Stimulated activated naive CD4-positive, alpha-beta T cell (primary cell): ENCODE measurements around the gene KIAA1614.

Experiments used
- DNase-seq, 6 experiments: peaks; one replicate each; lab custom pipeline; 2025; lab: John Stamatoyannopoulos, UW

The KIAA1614 gene

DNA sequence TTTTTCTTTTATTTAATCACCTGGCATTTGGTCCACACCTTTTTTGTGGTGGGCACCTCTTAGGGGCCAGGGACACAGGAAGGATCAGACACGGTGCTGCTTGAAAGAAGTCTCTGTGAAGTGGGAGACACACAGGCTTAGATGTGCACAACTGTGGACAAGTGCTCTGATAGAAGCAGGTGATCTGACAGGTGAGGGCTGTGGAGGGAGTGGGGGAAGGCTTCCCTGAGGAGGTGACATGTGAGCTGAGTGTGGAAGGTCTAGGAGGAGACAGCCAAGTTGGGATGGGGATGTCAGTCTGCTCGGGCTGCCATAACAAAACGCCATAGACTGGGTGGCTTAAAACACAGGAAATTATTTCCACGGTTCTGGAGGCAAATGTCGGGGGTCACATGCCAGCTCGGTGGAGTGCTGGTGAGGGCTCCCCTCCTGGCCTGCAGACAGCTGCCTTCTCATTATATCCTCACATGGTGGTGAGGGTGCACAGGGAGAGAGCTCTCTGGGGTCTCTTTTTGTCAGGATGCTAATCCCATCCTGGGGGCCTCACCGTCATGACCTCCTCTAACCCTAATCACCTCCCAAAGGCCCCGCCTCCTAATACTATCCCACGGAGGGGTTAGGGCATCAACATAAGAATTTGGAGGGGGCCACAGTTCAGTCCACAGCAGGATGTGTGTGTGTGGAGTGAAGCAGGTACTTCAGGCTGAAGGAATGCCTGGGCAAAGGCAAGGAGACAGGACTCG, 5.2 kb upstream of the KIAA1614 start:
- no peak for DNase-seq

DNA sequence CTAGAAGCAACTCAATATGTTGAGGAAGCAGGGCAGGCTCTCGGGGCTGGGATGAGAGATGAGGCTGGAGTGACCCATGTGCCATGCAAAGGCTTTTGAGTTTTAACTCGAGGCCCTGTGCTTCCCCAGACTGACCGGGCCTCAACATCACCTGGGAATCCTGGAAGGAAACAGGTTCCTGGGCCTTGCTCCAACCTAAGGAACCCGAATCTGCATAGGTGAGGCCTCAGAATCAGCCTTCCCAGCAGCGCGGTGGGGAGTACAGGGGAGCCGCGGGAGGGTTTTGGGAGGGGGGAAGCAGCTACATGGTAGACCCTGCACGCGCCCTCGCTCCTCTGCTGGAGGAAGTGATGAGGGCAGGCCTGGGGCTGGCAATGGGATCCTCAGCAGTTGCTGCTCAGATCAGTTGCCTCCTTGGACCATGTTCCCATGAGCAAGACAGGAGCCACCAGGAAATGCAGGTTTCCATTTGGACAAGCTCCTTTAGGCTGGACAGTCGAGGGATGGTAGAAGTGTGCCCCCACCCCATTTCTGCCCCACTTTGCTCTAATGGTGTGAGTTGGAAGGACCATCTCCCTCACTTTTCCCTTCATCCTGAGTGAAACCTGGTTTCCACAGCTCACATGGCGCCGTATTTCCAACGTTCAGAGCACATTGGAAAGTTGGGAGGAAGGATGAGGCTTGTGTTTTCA, 4.5 kb upstream of the KIAA1614 start:
- DNase-seq, result no peak

GRCh38 chr1:180909005-180909414, 3.7 kb upstream of the KIAA1614 start:
- DNase-seq, result no peak

GRCh38 chr1:180909462-180909976, 3.2 kb upstream of the KIAA1614 start:
- no peak for DNase-seq

- no peak for DNase-seq
Measured at GRCh38 chr1:180911640-180912191, 981 bp upstream of the KIAA1614 start.

DNA sequence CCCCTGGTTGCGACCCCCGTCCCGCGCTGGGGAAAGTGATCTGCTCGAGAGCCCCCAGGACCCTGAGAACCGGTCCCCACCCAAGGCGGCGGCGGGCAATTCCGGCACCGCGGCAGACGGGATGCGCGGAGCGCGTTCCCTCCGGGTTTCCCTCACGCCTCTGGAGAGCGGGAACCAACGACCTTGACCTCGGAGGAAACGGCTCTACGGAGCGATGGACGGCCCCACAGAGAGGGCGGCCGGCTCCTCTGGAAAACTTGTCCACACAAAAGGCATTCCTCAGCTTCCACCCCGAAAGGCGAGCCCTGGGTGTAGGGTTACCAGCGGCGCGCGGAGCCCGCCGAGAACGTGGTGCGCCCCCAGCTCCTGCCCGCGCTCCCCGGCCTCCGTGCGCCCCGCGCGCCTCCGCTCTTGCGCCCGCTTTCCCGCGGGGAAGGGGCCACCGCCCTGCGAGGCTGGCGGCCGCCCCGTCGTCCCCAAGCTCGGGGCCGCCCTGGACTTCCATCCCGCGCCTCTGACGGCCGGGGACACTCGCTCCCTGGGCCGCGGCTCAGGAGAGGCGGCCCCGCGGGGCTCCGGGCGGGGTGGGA, 391 bp upstream of the KIAA1614 start:
- no peak for DNase-seq

DNA sequence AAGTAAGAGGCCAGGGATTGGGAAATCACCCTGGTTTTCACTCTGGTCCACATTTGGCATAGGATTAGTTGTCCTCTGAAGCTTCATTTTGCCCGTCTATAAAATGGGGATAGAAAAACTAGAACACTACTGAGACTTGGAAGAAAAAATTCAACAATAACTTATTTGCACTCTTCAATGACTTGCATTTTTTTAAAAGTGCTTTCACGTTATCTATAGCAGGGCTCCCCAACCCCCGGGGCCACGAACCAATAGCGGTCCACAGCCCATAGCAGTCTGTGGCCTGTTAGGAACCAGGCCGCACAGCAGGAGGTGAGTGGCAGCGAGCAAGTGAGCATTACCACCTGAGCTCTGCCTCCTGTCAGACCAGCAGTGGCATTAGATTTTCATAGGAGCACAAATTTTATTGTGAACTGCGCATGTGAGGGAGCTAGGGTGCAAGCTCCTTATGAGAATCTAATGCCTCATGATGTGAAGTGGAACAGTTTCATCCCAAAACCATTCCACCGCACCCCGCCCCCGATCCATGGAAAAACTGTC, 2.8 kb downstream of the KIAA1614 start:
- DNase-seq, result no peak

DNA sequence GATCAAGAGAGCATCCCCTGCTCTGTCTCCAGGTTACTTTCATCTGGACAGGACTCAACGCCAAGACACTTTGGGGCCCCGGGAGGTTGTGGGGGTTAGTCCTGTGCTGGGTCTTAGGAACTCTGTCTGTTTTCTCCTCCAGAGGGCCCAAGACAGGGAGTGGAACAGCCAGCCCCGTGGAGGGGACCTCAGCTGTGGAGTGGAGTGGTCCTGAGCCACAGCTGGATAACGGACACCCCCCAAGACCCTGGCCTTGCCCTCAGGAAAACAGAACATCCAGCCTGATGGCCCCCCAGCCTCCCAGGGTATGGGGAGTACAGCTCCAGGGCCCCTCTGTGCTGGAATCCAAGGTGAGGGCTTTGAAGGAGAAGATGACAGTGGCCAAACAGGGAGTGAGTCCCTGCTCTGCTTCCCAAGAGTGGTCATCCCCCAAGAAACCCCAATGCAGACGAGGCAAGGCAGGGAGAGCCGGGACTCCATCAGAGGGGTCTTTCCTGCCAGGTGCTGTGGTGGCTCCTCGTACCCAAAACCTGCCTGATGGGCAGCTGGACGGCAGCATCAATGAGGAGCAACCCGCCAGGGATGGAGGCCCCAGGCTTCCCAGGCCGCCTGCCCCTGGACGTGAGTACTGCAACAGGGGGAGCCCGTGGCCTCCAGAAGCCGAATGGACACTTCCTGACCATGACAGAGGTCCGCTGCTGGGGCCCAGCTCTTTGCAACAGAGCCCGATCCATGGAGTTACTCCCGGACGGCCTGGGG, 3.5 kb downstream of the KIAA1614 start:
- no peak for DNase-seq

DNA sequence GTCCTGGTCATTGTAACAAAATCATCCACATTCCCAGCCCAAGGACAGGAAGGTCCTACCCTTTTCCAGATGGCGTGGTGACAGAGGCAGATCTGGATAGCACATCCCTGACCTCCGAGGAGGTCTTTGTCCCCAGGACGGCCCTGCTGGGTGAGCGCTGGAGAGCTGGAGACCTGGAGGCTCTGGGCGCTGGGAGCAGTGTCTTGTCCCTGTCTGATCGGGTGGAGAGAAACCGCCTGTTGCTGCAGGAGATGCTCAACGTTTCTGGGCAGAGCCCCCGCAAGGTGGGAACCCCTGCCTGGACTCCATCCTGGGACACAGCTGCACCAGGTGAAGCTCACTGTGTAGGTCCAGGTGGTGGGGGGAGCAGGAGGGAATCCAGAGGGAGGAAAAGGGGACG, 4.1 kb downstream of the KIAA1614 start:
- no peak for DNase-seq

DNA sequence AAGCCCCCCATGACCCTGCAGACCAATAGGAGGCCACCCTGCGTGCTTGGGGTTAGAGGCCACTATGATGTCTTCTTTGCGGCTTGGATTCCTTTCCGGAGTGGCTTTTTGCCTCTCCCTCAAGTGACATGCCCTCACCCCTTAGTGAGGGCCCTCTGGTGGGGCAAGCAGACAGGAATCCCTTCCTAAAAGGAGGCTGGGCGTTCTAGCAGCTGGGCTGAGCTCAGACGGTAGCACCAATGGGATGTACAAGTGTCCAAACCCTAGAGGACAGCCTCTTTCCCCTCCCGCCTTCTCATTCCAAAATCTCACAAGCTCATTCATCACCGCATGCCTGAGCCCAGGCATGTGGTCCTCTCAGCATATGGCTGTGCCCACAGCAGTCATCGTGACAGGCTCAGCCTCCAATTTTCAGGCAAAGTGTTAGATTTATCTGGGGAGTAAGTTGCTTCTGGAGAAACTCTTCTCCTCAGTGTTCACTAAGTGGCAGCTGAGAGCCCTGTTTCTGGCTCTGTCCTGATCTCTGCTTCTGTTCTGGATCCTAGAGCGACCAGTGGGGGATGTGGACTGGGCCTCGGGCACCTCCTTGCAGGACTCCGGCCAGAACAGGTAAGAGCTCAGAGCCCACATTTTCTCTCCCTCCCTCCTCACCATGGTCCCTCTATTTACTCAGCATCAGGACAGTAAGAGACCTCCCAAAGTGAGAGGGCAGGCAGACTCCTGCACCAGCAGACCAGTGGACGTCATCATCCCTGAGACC, 4.8 kb downstream of the KIAA1614 start:
- no peak for DNase-seq

DNA sequence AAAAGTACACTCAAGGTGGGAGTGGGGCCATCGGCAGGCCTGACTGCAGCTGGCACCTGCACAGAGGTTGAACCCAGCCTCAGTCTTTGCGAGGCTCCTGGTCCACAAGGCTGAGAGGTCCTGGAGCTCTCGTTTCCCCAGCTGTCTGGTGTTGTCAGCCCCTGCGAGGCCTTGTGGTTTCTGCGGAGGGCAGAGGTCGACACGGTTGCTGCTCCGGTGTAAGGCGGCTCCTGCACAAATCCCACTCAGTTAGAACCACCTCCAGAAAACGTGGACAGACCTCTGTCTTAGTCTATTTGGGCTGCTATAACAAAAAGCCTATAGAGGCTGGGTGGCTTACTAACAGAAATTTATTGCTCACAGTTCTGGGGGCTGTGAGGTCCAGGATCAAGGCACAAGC, 5.8 kb downstream of the KIAA1614 start:
- DNase-seq, result no peak

DNA sequence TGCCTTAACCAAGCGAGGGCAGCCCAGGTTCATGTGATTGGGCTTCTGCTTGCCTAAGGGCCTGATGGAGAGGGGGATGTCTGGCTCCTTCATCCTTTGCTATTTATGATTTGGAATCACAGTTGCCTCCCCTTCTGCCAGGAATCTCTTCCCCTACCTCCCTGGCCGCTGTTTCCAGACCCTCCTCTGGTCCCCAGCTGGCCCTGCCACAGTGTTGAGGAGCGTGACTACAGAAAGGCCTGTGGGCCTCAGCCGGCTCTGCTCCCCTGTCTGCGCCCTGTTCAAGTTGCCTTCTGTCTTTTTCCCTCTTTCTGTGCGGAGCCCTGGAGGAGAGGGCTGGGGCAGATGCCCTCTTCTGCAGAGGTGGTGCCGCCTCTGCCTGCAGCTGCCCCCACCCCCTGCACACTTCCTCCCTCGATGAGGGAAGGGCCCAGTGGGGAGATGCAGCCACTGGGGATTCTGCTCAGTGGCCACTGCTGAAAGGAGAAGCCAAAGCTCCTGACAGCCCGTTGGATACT, 6.5 kb downstream of the KIAA1614 start:
- DNase-seq, result no peak

- DNase-seq, result no peak
Measured at GRCh38 chr1:180920193-180920592, 7.5 kb downstream of the KIAA1614 start.

GRCh38 chr1:180920702-180921101, 8.0 kb downstream of the KIAA1614 start:
- DNase-seq, result no peak

DNA sequence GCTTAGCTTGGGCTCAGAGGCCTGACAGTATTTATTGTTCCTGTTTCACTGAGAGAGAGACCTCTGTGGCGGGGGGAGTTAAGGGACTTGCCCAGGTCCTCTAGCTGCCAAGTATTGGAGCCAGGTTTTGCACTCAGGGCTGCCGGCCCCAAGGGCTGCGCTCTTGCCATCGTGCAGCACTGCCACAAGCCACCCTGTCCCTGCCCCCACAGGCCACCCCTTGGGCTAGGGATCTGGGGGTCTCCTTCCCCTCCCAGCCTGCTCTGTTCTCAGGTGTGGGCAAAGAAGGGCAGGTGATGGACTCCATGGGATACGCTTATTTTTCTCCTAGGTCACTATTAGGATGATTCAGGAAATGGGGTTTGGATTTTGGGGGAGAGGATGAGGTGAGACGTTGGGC, 8.7 kb downstream of the KIAA1614 start:
- DNase-seq, result no peak

GRCh38 chr1:180921891-180922630, 9.4 kb downstream of the KIAA1614 start:
- DNase-seq, result no peak

GRCh38 chr1:180922631-180923015, 9.9 kb downstream of the KIAA1614 start:
- DNase-seq, result no peak

DNA sequence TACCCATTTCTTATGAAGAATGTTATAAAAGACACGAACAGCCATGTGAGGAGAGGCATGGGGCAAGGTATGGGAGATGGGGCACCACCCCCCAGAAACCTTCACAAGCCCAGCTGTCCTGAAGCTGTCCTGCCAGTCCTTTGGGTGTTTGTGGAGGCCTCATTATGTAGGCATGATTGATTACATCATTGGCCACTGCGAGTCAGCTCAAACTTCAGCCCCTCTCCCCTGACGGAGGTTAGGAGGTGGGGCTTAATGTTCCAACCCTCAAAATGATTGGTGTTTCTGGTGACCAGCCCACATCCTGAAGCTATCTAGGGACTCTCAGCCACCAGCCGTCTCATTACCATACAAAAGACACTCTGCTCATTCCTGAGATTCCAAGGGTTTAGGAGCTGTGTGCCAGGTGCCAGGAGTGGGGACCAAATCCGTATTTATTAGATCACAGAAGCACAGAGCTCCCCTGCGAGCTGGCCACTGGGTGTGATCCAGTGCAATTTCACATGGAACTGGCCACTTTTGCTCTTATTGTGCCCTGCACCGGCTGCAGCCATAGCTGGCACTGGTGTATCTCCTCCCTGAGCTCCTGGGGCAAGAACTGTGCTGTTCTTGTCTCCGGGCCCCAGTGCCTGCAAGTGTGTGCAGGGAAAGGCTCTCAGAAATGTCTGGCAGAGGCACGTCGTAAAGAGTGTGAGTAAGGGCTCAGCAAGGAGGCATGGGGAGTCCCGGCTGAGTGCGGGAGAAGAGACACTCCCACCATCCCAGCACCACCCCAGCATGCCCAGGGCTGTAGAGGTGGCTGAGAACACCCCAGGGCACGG, 10.5 kb downstream of the KIAA1614 start:
- DNase-seq, result no peak

- no peak for DNase-seq
Measured at GRCh38 chr1:180923887-180924286, 11.2 kb downstream of the KIAA1614 start.
